ENCODE data around the gene CHST6.
"Not testable (repeated sequence)": the region's sequence is repeated elsewhere in the genome, so short reads cannot be mapped to it uniquely, and the experiment has no call there.

Gene CHST6

GRCh38 chr16:75495076-75495674 is at the start of gene CHST6:
Gene CHST6 (minus strand): TSS chr16:75495441. CDS start chr16:75479828, 15,613 bp downstream.
- peak; percentile 50 for DNase-seq

GRCh38 chr16:75542462-75542861 is 47.2 kb upstream of the CHST6 start:
- DNase-seq = not testable (repeated sequence)

DNA sequence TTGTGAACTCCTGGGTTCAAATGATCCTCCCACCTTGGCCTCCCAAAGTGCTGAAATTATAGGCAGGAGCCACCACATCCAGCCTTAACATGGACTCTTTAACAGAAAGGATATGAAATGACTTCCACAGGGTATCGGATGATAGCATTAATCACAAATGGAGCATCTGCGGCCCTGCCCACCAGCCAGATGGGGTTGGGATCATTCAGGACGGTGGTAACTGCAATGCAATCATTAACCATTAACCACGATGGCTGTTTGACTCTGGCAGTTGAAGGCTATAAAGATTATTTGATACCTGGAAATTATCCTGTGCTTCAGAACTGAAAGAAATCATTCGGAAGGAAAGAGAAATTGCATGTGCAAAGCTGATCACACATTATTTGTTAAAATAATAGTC is 46.0 kb upstream of the CHST6 start:
- DNase-seq = no peak

- DNase-seq = not testable (repeated sequence)
These were observed 43.8 kb upstream of the CHST6 start for GRCh38 chr16:75538882-75539565.

- DNase-seq = no peak
These were observed 42.5 kb upstream of the CHST6 start for GRCh38 chr16:75537776-75538175.

GRCh38 chr16:75535901-75536300 is 40.7 kb upstream of the CHST6 start, which contains the start of gene CHST5:
Gene CHST5 (minus strand): TSS chr16:75536108. CDS start chr16:75530384, 5,724 bp downstream.
- DNase-seq = no peak

DNA sequence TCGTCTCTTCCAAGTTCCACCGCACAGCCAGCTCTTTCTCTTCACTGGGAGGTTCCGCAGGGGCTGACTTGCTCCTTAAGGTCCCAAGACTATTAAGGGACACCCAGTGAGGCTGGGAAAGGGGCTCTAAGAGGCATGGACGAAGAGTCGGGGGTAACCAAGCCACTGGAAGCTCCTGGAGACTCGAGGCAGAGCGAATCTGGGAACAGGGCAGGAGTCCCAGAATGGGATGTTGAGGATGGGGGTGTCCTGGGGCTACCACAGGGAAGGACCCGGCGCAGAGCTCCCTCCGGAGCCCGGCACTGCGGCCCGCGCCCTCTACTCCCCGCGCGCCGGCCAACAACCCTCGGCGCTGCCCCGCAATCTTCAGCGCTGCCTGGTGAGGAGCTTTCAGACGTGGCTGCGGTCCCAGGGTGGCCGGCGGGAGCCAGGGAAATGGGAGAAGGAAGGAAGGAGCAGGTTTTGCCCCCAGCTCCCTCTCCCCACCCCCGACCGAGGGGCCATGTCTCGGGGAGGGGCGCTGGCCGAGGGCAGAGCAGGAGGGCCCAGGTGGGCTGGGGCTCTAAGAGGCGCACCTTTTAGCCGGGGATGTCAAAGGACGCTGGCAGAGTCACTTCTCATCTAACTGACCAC is 40.1 kb upstream of the CHST6 start:
- no peak for DNase-seq

GRCh38 chr16:75534560-75535205 is 39.4 kb upstream of the CHST6 start:
- no peak for DNase-seq

GRCh38 chr16:75532791-75533190 is 37.5 kb upstream of the CHST6 start:
- DNase-seq = no peak

GRCh38 chr16:75532142-75532765 is 37.0 kb upstream of the CHST6 start:
- no peak for DNase-seq

GRCh38 chr16:75529959-75530358 is 34.7 kb upstream of the CHST6 start:
- DNase-seq = no peak

- DNase-seq = no peak
These were observed 34.0 kb upstream of the CHST6 start for GRCh38 chr16:75529056-75529905.

DNA sequence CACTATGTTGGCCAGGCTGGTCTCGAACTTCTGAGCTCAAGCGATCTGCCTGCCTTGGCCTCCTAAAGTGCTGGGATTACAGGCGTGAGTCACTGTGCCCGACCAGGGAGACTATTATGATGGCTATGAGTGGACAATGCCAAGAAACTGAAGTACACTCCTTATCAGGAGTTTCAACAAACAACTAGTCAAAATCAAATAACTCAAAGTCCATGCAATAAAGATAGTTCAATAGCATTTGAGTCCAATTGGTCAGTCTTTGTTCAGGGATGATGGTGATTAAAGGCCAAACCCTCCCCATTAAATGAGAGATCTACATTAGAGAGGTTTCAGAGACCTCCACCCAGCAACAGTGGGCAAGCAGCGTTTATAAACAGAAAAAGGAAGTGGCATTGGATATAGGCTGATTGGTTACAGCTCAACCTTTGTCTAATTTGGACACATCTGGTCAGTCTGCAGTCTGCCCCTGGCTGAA is 32.6 kb upstream of the CHST6 start:
- no peak for DNase-seq

- DNase-seq = no peak
These were observed 31.0 kb upstream of the CHST6 start for GRCh38 chr16:75526032-75526790.

GRCh38 chr16:75519175-75519574 is 23.9 kb upstream of the CHST6 start:
- DNase-seq = no peak

DNA sequence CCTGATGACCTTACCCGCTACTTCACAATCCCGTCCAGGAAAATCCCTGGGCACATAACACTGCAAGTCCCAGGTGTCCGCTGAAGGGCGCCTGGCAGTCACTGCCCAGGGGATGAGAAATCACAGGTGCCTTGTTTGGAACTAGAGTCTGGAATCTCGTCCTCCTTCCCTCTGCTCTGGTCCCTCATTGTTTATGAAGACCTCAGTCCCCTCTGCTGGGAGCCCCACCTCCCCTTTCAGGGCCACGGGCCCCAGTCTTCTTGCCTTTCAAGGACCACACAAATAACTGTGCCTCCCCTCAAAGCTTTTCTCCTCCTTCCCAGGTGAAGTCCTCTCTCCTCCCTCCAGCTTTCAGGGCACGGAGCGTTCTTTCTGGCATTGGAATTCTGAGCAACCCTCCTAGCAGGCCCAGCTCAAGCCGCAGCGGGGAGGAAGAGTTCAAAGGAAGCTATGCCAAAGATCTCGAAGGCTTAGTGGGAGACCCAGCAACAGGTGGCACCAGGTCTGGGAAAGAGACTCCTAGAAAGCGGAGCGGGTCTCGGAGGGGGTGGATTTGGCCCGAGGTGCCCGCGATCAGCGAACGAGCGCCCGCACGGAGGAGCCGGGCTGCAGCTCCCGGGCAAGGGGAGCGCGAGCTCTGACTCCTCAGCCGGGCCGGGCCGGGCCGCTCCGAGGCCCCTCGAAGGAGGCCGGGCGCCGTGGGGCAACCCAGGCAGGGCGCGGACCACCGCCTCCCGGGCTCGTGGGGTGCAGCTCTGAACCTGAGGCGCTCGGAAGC is 21.1 kb upstream of the CHST6 start:
- peak; percentile 45 for DNase-seq

GRCh38 chr16:75514296-75514695 is 19.1 kb upstream of the CHST6 start:
- DNase-seq = no peak

DNA sequence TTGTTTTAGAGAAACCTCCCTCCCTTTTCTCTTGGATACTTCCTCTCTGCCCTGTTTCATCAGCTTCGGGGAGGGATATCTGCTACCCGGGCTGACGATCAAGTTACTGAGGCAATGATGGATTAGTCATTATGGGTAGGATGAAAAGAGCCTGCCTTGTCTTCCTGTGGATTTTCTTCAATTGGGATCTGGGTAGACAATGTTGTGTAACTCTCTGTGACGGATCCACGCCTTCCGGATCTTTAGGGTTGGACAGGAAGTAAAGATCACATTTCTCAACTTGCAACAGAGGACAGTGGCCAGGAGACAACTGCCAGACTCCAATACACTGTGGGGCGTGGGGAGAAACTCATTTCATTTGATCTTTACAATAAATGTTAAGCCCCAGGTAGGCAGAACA is 11.3 kb upstream of the CHST6 start:
- DNase-seq = no peak

GRCh38 chr16:75506107-75506506 is 10.9 kb upstream of the CHST6 start:
- no peak for DNase-seq

DNA sequence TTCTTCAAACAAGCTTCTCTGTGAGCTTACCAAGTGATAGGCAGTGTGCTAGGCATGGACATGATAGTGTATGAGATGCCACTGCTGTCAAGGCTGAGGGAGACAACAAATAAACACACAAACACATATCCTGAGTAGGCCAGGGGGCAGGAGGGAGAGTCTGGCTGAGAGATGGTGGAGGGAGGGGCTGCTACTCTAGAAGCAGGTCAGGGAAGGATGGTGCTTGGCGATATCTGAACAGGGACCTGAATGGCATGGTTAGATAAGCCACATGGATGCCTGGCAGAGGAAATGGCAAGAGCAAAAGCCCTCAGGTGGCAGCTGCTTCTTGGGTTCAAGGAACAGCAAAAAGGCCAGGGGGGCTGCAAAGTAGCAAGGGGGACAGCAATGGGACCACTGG is 8.6 kb upstream of the CHST6 start:
- DNase-seq = no peak

Measured in stimulated activated CD4-positive, alpha-beta T cell treated with anti-CD3 and anti-CD28 coated beads, Interleukin-15, amount 100 ng/mL, for 24 hours (primary cell).